NOMO-1 (cell line): ENCODE measurements around the gene KAZN.

Experiments used
- DNase-seq, 2 experiments: peaks; one replicate each; lab custom pipeline; 2025; ENCODE audit not compliant: unreplicated experiment in 2 of 2; lab: John Stamatoyannopoulos, UW

The KAZN gene

DNA sequence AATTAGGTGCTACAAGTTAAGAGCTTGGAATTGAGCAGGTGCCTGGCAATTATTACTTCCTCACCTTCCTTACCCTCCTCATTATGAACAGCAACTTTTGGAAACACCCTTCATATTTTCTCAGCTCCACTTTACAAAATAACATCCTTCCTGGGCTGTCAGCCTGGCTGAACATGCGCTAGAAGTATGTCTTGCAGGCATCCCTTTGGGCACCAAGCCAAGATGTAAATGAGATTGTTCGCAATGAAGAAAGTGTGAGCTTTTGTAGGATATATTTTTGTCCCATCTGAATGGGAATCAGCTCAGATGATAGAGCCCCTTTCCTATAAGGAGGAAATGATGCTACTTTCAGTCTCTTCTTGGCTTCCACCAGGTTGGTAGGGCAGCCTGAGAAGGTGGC, 245.9 kb downstream of the KAZN start:
- DNase-seq = no peak

DNA sequence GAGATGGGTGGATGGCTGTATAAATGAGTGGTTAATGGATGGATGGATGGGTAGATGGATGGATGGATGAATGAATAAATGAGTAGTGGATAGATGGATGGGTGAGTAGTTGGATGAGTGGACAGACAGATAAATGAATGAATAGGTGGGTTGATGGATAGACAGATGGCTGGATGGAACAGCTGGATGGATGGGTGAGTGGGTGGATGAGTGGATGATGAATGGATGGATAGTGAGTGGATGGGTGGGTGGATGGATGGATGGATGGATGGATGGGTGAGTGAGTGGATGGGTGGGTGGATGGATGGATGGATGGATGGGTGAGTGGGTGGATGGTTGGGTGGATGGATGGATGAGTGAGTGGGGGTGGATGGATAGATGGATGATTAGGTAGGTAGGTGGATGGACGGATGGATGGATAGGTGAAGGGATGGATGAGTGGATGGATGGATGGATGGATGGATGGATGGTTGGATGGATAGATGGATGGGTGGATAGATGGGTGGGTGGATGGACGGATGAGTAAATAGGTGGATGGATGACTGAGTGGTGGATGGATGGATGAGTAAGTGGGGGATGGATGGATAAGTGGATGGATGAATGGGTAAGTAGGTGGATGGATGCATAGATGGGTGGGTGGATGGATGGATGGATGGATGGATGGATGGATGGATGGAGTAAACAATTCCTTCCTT, 246.6 kb downstream of the KAZN start:
- DNase-seq = no peak

- DNase-seq = no peak
Measured at GRCh38 chr1:14845851-14846250, 247.4 kb downstream of the KAZN start.

- DNase-seq = no peak
Measured at GRCh38 chr1:14846688-14847087, 248.2 kb downstream of the KAZN start.

- DNase-seq = no peak
Measured at GRCh38 chr1:14848203-14848602, 249.7 kb downstream of the KAZN start.

GRCh38 chr1:14848625-14849024, 250.1 kb downstream of the KAZN start:
- no peak for DNase-seq

DNA sequence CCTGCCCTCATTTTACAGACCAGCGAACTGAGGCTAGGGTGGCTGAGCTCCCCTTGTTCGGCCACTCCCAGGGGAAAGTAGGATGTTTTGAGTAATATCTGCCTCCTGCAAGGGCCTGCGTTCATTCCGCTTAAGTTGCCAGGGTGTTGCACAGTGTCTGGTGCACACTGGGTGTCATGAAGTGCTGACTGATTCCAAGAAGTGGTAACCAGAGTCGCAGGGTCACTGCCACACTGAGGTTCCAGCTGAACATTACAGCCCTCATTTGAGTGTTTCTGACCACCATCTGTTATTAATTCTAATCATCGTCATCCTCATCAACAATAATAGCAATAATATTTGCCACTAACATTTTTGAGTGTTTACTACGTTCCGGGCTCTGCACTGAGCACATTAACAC, 250.6 kb downstream of the KAZN start:
- DNase-seq = no peak

- DNase-seq = no peak
Measured at GRCh38 chr1:14850563-14850962, 252.1 kb downstream of the KAZN start.

- DNase-seq = no peak
Measured at GRCh38 chr1:14851760-14852159, 253.3 kb downstream of the KAZN start.

DNA sequence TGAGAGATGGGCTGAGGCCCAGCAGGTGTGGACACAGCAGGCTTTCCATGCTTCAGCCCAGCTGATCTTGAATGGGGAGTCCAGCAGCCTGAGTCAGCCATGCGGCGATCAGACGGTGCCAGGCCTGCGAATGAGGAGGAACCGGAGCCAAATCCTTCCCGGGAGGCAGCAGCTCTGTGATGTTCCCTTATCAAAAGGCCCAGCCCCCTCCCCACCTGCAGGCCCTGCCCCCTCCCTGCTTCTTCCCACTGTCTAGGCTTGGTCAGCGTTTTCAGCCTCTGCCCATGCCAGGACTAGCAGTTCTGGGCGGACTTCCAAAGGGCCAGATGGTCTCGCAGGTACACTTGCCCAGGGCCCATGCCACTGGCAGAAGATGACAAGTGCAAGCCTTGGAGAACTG, 253.8 kb downstream of the KAZN start:
- no peak for DNase-seq

DNA sequence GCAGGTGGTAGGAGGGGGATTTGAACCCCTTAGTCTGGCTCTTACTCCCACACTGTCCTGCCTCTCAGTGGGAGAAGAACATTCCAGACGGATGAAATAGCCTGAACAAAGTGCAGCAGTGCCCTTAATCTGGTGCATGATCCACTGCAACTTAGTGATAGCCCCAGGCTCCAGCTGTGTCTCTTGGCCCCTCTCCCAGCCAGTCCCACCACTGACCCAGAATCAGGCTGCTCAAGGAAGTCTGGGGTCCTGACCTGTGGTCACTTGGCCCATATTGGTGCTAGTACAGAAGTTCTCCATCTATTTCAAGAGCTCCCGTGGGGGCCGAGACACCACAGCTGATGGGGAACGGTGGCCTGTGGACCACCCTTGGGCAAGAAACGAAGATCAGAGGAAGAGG, 255.0 kb downstream of the KAZN start:
- DNase-seq = no peak

DNA sequence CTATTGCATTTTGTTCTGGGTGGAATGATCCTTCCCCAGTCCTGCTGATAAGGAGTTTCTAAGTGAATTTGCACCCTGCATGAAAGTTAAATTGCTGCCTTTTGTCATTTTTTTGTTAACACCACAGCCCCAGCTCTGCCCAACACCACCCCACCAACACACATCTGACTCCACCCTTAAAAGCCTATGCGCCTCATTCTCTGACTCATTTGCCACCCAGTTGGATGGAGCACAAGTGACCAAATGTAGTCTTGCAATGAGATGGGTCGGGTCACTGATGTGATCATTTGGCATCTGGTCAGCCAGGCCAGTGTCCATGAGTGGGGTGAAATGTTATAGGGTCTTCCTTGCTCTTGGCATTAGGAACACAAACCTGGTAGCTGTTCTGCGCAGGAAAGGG, 256.8 kb downstream of the KAZN start:
- DNase-seq = no peak

DNA sequence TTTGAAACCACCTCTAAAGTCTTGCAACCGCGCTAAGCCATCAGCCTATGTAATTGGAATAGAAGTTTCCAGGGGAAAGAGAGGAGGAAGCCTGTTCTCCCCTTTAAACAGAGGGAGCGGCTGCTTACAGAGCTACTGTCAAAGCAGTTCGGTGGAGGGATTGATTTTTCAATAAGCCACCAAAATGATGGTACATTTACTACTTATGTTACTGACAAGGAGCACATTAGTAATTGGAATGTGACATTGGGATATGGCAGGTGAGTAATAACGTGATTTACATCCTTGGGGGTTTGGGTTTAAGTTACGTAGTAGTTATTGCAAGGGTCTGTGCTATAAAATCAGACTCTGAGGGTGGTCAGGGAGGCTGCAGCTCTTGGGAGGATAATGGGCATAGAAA, 257.3 kb downstream of the KAZN start:
- no peak for DNase-seq

GRCh38 chr1:14857436-14858195, 259.1 kb downstream of the KAZN start:
- no peak for DNase-seq

DNA sequence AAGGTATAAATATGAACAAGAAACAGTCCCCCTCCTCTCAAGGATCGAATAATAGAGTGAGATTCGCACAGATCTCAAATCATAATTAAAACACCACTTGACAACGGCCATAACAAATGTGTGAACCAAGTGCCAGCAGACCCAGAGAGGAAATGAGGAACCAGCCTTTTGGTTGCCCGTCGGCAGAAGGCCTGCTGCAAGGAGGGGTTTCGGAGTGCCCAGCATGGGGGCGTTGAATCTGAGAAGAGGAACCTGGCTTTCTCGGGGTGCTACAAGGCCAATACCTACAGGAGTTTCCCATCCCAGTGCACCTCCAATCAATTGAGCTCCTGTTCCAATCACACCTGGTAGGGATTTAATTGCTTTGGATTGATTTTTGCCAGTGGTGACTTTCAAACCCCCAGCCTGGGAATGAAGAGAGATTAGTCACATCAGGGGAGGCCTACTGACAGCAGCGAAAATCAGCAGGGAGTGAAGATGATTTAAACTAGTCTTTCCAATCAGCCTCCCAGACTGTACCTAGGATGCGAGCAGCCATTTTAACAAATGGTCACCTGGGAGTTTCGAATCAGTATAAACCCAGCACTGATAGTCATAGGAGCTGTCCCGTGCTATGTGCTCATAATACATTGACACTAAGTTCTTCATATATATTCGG, 263.8 kb downstream of the KAZN start:
- no peak for DNase-seq

DNA sequence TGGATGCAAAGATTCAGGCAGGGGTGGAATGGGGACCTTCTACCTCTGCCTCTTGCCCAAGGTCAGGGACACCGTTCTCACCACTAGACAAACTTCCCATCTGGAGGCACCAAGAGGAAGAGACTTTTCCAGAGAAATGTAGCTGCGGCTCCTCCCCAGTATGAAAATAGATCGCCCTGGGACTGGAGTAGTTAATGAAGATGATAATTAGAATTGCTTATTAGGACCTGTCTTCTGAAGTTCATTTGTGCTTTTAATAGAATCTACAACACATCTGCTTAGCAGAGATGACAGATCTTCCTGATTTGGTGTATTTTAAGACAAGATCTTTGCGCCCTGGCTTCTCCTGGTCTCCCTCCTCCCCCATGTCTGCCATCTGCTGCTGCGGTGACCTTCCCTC, 266.6 kb downstream of the KAZN start:
- no peak for DNase-seq

DNA sequence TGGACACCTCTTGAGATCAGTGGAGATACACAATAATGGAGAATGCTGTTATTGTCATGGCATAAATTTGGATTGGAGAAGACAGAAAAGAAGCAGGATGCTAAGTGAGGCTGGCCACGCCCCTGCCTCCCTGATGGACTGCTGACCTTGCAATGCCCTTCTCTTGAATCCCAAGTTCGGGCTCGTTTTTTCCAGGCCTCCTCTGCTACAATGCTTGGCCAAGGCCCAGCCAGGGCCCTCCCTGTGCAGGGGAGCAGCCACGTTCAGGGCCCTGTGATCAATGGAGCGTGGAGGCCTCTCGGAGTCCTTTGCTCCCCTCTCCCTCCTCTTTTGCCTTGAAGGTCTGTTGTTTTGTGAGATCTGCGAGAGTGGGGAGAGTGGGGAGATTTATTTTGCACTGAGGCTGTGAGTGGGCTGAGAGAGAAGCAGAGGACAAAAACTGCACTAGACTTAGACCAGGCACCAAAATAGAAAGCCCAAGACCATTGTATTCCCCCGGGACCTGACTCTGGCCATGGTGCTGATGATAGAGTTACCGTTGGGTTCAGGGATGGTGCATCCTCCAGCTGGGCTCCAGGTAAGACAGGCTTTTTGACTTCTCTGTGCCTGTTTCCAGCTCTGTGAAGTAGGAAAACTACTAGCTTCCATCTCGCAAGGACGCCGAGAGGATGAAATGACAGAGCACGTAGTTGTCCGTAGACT, 268.6 kb downstream of the KAZN start:
- no peak for DNase-seq

DNA sequence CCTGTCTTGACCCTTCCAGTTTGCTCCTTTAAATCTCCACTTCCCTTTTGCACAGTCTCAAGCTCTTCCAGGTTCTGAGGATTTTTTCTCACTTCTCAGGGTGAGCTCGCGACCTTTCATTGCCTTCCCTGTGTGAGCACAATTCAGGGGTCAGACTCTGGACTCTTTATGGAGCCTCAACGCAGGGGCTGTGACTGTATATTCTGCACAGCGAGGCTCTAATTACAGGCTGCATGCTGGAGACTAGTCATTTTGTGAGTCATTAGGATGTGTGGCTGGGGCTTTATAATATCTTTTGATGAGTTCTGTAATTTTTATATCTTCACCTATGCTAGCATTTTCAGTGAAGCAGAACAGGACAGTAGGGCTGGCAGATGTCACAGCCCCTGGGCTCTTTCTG, 270.7 kb downstream of the KAZN start:
- no peak for DNase-seq

DNA sequence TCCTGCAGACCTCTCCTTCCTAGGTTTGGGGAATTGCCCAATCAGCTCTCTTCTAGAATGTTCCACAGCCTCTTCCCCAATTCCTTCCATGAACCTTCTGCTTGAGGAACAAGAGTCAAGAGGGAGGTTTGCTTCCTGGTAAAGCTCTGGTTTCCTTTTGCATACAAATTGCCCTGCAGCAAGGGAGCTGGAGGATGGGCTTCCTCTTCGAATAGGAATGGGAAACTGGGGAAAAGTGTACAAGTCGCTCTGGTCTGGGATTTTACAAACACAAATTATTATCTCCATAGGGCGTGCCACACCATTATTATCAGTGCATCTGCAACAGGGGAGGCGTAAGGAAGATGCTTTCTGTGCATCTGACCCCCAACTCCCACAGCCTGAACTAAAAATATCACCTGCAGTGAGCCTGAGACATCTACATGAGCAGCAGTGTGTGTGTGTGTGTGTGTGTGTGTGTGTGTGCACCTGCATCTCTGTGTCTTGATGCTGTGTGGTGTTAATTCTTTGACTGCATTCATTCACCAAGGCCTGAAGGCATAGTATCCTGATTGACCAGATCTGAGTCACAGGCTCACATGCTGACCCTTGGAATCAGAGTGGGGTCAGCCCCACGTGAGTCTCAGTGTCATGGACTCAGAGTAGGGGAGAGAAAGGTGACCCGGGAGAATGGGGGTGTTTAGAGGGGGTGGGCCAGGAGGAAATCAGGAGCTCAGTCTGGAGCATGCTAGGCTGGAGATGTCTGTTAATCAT, 272.9 kb downstream of the KAZN start:
- DNase-seq = no peak

GRCh38 chr1:14872762-14873161, 274.3 kb downstream of the KAZN start:
- no peak for DNase-seq

DNA sequence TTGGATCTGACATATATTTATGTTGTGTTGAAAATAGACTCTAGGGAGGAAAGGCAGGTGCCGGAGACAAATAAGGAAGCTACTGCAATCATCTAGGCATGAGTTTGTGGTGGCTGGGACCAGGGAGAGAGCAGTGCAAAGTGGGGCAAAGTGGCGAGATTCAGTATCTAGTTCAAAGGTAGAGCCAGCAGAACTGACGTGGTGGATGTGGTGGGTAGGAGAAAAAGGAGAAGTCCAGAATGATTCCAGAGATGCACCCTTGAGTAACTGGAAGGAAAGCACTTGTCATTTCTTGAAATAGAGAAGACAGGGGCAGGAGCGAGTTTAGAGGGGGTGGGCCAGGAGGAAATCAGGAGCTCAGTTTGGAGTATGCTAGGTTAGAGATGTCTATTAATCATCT, 275.2 kb downstream of the KAZN start:
- no peak for DNase-seq
